Body of pancreas (tissue), 4 donors: ENCODE data around the gene NFKBIA. TPM values are rescaled to one million over a fixed set of nuclear protein-coding genes. Genes with fewer than 3 reads are reported as not detected.

Source experiments
- ATAC-seq: fragments of 150-250 bp; one replicate; pipeline ENCODE4 v1.9.1; 2016
- DNase-seq, 4 donors: peaks; one replicate each; pipeline ENCODE4 v3.0.0-alpha.2; 2019
- H3K27ac ChIP-seq, 4 donors: fragments of 200-600 bp; sonication (generic); 1 replicate in 3 of 4; 2 replicates in 1 of 4; pipeline versions ENCODE4 v1.5.1 to v1.6.1; 2016 to 2019; ENCODE audit warnings: mild to moderate bottlenecking in 1 of 4, mixed read lengths in 1 of 4, moderate library complexity in 1 of 4
- H3K27me3 ChIP-seq, 2 donors: fragments of 200-600 bp; sonication (generic); one replicate each; pipeline ENCODE4 v1.6.0; 2016; ENCODE audit warnings: mild to moderate bottlenecking in 1 of 2
- H3K36me3 ChIP-seq, 2 donors: fragments of 200-600 bp; sonication (generic); replicated peaks in 1 of 2; 2 replicates each; pipeline ENCODE4 v1.5.1; 2016; ENCODE audit warnings: low read depth in 2 of 2; ENCODE audit not compliant: insufficient read depth in 1 of 2
- H3K4me1 ChIP-seq: fragments of 200-600 bp; sonication (generic); one replicate; pipeline ENCODE4 v1.6.0; 2016
- H3K4me3 ChIP-seq, 2 donors: fragments of 200-600 bp; sonication (generic); 1 replicate in 1 of 2; 2 replicates in 1 of 2; pipeline ENCODE4 v1.5.1; 2016 to 2019
- H3K9me3 ChIP-seq, 3 donors: fragments of 200-600 bp; sonication (generic); 1 replicate in 2 of 3; 2 replicates in 1 of 3; pipeline ENCODE4 v1.5.1; 2016
- CTCF ChIP-seq, 7 experiments: fragments of 450-650 bp in 4 of 7; fragments of 200-600 bp in 3 of 7; sonication (generic) in 3 of 7; IDR thresholded peaks; one replicate each; pipeline ENCODE4 v1.5.1; 2016 to 2019; ENCODE audit warnings: antibody characterized with exemption in 7 of 7
- POLR2A ChIP-seq, 3 donors: fragments of 450-650 bp; IDR thresholded peaks; one replicate each; pipeline ENCODE4 v1.6.1; 2016; ENCODE audit warnings: antibody characterized with exemption in 3 of 3, mild to moderate bottlenecking in 2 of 3
- whole genome bisulfite sequencing, 2 donors: methylation state at CpG; one replicate each; pipeline ENCODE4 v1.1.5; 2017; 5-methylcytosine and 5-hydroxymethylcytosine counted together
- intact Hi-C: fragments of 100-400 bp; cut with DNase I; formaldehyde crosslinking; loops from one replicate; pipeline ENCODE4 v1.15.1; 2023
- total RNA-seq, 2 donors: library from RNA; depleted of rRNA; stranded (reverse); fragments of >200 nt; gene quantifications; one replicate each; pipeline ENCODE4 v1.1.0, GENCODE V29; 2016

NFKBIA gene
- total RNA-seq, 2 donors from 2014 or later = 330 to 345 TPM

GRCh38 chr14:35387713-35388579, 16.6 kb downstream of the NFKBIA start:
- Histone ChIP-seq H3K4me1 (peaks cover 17% of the 10 kb centered on the region), H3K36me3 (no peaks in the 10 kb centered on the region), H3K27me3 (no peaks in the 10 kb centered on the region), H3K27ac (no peak overlapping the region), H3K4me3 (no peak overlapping the region), H3K9me3 (no peaks in the 10 kb centered on the region)
- no peak for DNase-seq
- intact Hi-C loops = no loop called here
- WGBS, 2 donors = 91 to 92% methylated on average over 14 of the region's 14 CpGs
- no peak for TF ChIP-seq CTCF (IDR thresholded peaks at IDR 0.05)
- TF ChIP-seq POLR2A (IDR thresholded peaks at IDR 0.05) = no peak
- ATAC-seq = no peak

- 74 to 86% methylated on average over 7 of the region's 7 CpGs for WGBS, 2 donors
- ATAC-seq = no peak
- Histone ChIP-seq H3K4me1 (peaks cover 17% of the 10 kb centered on the region), H3K9me3 (no peaks in the 10 kb centered on the region), H3K36me3 (no peaks in the 10 kb centered on the region), H3K27me3 (no peaks in the 10 kb centered on the region), H3K27ac (no peak overlapping the region), H3K4me3 (no peak overlapping the region)
- intact Hi-C loops = no loop called here
- no peak for TF ChIP-seq POLR2A (IDR thresholded peaks at IDR 0.05)
- no peak for TF ChIP-seq CTCF (IDR thresholded peaks at IDR 0.05)
- no peak for DNase-seq
Measured at GRCh38 chr14:35387219-35387618, 17.3 kb downstream of the NFKBIA start.

GRCh38 chr14:35386673-35387125, 17.9 kb downstream of the NFKBIA start:
- no peaks in the 10 kb centered on the region for H3K36me3 ChIP-seq
- ATAC-seq (no peak), DNase-seq (no peak)
- TF ChIP-seq POLR2A (IDR thresholded peaks at IDR 0.05) = no peak
- TF ChIP-seq CTCF (IDR thresholded peaks at IDR 0.05) = no peak
- H3K27me3 ChIP-seq = no peaks in the 10 kb centered on the region
- no peak overlapping the region for H3K4me3 ChIP-seq
- intact Hi-C loops = no loop called here
- H3K27ac ChIP-seq = no peak overlapping the region
- peaks cover 17% of the 10 kb centered on the region for H3K4me1 ChIP-seq
- H3K9me3 ChIP-seq = no peaks in the 10 kb centered on the region
- 86 to 88% methylated on average over 12 of the region's 12 CpGs for WGBS, 2 donors

GRCh38 chr14:35385042-35385839, 19.3 kb downstream of the NFKBIA start:
- Histone ChIP-seq H3K36me3 (no peaks in the 10 kb centered on the region), H3K4me3 (no peak overlapping the region), H3K27me3 (no peaks in the 10 kb centered on the region), H3K27ac (peak overlapping the region; percentile 62 to 73 (median 65)), H3K4me1 (peaks cover 17% of the 10 kb centered on the region), H3K9me3 (no peaks in the 10 kb centered on the region)
- TF ChIP-seq CTCF (IDR thresholded peaks at IDR 0.05) = no peak
- no peak for TF ChIP-seq POLR2A (IDR thresholded peaks at IDR 0.05)
- peak; percentile 59 to 80 (median 76) for DNase-seq
- 45 to 63% methylated on average over 9 to 15 of the region's 15 CpGs for WGBS, 2 donors
- intact Hi-C loops = no loop called here
- ATAC-seq = peak; percentile 88
